ENCODE results near the gene RSPO3.
A peak's percentile ranks its signal among the peaks of the same experiment; 100 is the strongest.

Gene RSPO3

DNA sequence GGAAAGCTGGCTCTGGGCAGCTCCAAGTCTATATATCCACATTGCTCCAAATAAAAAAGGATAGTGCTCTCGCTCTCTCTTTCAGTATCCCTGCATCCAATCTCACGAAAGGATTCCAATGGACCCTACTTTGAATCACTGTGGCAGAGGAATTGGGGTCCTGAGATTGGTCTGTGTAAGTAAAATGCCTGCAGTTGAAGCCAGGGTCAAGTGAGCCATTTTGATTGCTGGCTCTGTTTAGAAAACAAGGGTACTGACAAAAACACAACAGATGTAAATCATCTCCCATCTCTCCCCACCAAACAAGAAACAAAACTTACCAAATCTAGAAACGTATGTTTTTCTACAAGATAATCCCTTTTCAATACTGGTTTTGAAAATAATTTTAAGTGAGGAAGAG, 45.6 kb downstream of the RSPO3 start:
- DNase-seq = no peak

DNA sequence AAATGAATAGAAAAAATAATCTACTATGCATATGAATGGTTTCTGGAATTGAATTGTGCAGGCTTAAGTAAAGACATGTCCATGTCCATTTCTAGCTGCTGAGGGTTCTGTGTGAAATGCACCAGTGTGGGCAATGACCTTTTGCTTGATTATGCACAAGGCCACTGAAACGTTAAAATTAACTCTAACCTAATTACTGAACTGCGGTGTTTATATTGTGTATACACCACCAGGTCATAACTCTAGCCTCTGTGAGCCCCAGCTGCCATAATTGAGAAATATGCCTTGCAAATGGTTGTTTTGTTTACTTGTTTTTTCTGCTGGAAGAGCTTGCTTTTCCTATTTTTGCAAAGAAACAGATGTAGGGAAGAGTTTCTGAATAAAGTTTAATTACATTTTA, 46.1 kb downstream of the RSPO3 start:
- no peak for DNase-seq

GRCh38 chr6:127173156-127173940, 54.9 kb downstream of the RSPO3 start:
- no peak for DNase-seq

DNA sequence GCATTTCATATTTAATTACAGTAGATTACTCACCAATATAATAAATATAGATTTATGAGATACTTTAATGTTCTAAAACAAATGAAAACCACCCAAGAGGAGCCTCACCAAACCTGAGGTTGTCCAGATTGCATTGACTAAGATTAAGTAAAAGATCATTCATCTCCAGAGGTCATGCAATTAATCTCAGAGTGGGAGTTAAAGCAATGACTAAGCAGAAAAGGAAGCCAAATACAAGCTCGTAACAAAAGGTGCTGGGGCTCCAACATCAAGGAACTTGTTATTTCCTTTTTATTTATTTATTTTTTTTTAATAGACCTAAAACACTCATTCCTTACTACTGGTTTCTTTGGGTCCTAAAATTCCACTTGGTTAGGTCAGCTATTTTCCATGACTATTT, 57.7 kb downstream of the RSPO3 start:
- no peak for DNase-seq

DNA sequence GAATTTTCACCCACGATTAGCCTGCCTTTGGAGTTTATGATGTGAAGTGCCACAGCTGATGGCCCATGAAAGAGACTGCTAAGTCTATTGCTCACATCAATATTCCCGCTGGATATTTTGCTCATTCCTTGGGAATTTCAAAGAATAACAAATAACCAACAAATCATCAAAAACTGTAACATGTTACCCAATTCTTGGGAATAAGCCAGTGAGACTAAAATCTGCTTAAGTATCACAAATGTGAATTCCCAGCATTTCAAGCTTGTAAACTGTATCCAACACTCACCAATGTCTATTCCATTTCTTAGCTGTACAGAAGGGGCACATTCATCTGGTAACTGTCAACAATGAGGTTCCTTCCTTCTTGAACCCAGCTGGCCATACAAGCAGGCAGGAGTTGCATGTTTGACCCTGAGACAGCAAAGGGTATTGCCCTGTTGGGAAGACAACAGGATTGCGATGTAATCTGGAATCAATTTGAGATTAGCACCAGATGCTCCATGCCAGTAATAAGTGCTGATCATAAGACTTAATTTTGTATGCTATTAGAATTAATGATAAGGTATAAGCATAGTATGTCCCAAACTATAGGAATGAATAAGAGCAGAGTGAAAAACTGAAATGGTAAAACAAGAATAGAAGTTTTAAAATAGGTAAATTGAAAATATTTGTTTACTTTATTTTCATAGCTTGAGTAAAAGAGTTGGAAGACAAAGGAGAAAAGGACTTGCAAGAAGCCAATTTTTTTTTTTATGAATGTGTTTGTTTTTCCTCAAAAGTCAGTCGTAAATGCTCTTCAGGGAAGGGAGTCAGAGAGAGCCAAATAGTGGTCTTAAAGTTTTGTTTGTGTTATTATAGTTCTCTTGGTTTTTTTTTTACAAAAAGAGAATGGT, 58.8 kb downstream of the RSPO3 start:
- no peak for DNase-seq

DNA sequence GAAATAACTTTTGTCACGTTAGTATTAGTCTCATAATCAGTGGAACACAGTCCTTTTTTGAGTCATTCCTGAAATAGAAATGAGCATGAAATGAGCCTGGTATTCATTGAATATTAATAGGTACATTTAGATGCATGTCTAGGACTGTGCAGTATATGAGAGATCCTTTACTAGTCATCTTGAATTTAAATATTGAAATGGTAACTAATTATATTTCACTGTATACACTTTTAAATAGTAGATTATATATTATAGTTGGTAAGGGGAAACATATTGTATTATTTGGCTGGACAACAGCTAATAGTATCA, 59.4 kb downstream of the RSPO3 start:
- no peak for DNase-seq

GRCh38 chr6:127178746-127179145, 60.3 kb downstream of the RSPO3 start:
- no peak for DNase-seq

DNA sequence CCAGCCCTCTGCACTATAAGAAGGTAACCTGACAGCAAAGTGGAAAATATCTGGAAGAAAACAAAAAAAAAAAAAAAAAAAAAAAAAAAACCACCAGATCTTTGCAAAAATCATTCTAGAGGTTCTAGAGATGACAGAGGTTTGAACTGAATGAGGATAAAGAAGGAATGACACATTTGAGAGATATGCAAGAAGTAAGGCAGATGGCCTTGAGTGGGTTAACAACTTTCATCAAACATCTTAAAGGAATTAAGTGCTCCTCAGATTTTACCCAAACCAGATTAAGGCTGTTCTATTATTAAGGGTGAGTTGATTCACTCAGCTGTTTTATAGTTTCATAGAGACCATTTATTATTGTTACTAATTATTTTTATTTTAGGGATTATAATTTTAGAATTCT, 62.0 kb downstream of the RSPO3 start:
- no peak for DNase-seq

GRCh38 chr6:127182501-127182900, 64.0 kb downstream of the RSPO3 start:
- no peak for DNase-seq

DNA sequence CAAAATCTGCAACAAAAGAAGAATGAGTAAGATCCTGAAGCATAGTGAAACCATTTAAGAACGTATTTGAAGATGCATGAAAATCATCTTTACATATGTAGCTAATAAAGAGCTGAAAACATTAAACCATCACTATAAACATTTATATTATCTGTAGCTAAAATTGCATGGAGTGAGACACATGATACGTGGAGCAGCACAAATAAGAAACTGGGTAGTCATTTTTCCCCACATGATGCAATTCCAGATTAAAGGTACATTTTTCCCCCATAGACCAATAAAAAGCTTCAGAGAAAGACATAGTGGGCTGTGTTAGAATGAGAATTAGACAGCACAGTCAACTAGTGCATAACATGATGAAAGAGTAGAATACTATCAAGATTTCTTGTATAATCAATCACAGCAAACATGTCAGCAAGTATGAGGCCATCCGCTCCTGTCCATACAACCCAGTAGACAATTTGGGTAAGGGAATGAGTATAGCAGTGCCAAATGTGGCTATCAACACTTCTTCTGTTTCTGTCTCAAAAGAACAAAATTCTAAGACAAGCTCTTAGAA, 67.0 kb downstream of the RSPO3 start:
- DNase-seq = no peak

GRCh38 chr6:127186889-127187288, 68.4 kb downstream of the RSPO3 start:
- peak; percentile 39 for DNase-seq

DNA sequence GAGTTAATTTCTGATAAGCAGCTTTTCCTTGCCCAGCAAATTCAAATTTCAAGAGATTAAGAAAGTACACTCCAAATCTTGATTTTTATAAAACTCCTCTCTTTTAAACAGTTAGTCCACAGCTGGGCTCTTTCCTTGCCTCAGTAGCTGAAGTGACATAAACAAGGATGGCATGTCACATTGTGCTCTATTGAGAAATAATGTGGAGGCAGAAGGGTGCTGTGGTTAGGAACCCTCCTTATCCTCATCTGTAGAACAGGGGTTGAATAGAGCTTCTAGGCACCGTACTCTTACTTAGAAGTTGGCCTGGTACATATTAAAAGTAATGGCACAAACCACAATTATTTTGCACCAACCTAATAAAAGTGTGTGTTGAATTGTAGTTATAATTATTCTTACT, 70.3 kb downstream of the RSPO3 start:
- DNase-seq = no peak

GRCh38 chr6:127190552-127190951, 72.1 kb downstream of the RSPO3 start:
- DNase-seq = no peak

- no peak for DNase-seq
These were observed 73.2 kb downstream of the RSPO3 start for GRCh38 chr6:127191716-127192115.

DNA sequence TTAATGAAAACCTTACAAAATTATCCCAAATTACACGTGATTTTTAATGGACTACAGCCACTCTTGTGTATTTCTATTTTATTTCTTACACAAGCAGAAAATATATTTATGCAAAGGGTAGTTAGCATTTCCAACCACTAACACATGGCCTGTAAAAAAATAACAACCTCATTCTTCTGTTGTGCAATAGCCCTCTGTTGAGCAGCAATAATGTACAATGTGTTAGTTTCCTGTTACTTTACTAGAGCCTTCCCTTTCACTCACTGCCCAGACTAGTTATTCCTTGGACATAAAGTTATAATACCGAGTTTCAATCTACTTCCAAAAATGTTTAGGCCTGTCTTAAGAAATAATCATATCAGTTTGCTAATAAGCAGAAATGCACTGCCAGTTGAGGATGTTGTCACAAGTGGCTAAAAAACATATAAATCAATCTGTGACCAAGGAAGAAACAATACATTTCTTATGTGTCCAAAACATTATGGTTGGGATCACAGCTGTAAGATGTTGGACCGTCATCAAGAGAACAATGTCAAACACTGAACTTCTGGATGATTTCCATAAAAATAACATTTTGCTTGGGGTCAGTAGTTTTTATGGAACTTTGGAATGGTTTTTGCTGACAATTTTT, 74.6 kb downstream of the RSPO3 start:
- DNase-seq = no peak

- no peak for DNase-seq
These were observed 77.4 kb downstream of the RSPO3 start for GRCh38 chr6:127195833-127196232.

- no peak for DNase-seq
These were observed 80.1 kb downstream of the RSPO3 start for GRCh38 chr6:127198549-127198948.

DNA sequence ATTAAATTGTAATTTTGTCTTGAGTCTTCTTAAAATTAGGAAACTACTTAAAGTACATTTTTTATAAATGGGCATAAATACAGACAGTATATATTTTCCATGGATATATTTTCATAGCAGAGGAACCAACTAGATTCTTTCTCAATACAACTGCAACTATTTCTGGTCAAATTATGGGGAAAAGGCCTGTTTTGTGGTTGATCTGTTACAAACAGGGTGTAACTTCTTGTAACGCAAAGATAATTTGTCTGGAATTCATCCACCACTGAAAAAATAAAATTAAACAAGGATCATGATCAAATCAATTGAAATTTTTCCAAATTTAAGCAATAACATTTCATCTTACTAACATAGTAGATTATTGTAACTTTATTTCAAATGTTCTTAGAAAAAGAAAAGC, 81.0 kb downstream of the RSPO3 start:
- DNase-seq = no peak

DNA sequence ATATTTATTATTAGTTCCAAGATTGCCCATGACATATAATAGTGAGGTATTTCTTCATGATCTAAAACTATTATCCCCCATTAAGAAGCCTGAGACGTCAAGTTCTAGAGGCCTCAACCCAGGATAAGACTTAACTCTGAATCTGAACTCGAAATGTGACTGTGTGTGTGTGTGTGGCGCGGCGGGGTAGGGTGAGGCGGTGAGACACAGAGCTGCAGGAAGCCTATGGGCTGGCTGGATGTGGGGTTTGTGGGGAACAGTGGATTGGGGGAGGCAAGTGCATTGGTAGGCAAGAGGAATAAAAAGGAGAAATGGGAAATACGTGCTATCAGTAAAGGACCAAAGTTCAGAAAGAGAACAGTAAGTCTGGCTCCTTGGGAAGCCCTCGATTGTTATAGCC, 81.6 kb downstream of the RSPO3 start:
- DNase-seq = no peak

GRCh38 chr6:127201321-127201720, 82.8 kb downstream of the RSPO3 start:
- DNase-seq = no peak

DNA sequence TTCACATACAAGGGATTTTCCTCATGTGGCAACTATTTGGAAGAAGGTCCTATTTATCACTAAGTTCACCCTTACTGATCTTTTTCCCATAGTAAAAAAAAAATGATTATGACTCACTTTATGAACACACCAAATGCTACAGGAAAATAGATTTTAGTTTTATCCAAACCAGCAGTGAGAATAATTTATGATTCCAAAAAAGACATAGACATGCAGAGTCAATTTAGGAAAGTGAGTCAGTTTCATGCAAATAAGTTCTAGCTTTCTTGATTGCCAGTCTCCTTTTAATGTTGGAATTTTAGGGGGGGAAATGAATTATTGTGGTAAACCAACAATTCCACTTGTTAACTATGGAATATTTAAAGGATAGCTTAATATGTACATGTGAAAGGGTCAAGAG, 84.2 kb downstream of the RSPO3 start:
- no peak for DNase-seq

DNA sequence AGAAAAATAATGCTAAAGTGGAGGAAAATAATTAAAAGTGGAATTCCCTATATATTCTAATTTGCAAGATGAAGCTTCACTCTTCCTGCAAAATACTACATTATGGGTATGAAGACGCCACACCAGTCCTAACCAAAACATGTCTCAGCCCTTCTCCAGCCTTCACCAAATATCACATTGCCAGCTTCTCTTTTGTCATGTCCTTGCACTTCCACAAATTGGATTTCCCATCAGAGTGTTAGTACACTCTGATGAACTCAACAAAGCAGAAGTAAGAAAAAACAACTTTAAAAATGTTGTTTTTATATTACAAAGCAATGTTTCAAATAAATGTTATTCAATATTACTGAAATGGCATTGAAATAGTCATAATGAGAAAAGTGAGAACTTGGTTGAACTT, 85.8 kb downstream of the RSPO3 start:
- no peak for DNase-seq

DNA sequence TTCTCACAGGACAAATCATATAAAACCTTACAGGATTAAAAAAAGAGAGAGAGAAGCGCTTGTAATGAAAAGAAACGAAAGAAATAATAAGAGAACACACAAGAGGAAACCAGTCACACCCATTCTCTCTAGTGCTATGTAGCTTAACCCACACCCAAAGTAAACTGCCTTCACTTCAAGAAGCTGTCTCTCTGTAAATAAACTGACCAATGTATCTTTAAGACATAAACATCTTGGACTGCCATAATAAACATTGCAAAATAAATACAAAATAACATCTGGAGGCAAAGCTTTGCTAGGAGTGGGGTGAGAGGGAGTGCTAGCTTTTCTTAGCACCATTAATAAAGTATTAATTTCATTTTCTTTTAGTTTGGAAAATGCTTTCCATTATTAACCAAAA, 86.6 kb downstream of the RSPO3 start:
- no peak for DNase-seq
